GM12878 (cell line): ENCODE results near the gene EXOC4. TPM values are rescaled to one million over a fixed set of nuclear protein-coding genes. Genes with fewer than 3 reads are reported as not detected.

ENCODE experiments used
- ATAC-seq: fragments of 200-7000 bp; cut with Tn5 transposase; 3 replicates; pipeline ENCODE4 v1.9.1; 2020; ENCODE audit warnings: mild to moderate bottlenecking, moderate library complexity
- BruUV-seq: library from RNA; stranded (reverse); fragments of 400-500 nt; replicated peaks from 2 replicates; lab custom pipeline; 2021; lab: Mats Ljungman, UMichigan
- CTCF ChIA-PET: fragments of 300-600 bp; sonication (Branson Sonifier 250); formaldehyde crosslinking; extraction: SDS; loops from one replicate; lab custom pipeline; 2021; ENCODE audit warnings: inconsistent platforms; lab: Yijun Ruan, JAX
- POLR2A ChIA-PET: fragments of 350-600 bp; formaldehyde crosslinking; extraction: SDS; loops from one replicate; lab custom pipeline; 2021; ENCODE audit warnings: inconsistent platforms; lab: Charles Lee
- RAD21 ChIA-PET: fragments of 300-600 bp; sonication (Branson Sonifier 250); formaldehyde crosslinking; loops from one replicate; lab custom pipeline; 2023; ENCODE audit warnings: antibody characterized with exemption; ENCODE audit not compliant: unreplicated experiment; lab: Charles Lee
- SMC1A ChIA-PET: fragments of 300-600 bp; sonication (Branson Sonifier 250); formaldehyde crosslinking; loops from one replicate; lab custom pipeline; 2023; ENCODE audit not compliant: unreplicated experiment, uncharacterized antibody; lab: Charles Lee
- DNase-seq: peaks from one replicate; pipeline ENCODE4 v3.0.0-alpha.2; 2011; ENCODE audit warnings: low read depth, low spot score
- FAIRE-seq: peaks from 3 replicates; lab custom pipeline; 2011; peaks lifted over from hg19 to GRCh38; lab: Jason Lieb, UNC
- H2AFZ ChIP-seq: 2 replicates; pipeline ENCODE4 v1.6.0; 2011; ENCODE audit warnings: low read depth, low read length, control low read depth; ENCODE audit not compliant: control insufficient read depth
- H3K27ac ChIP-seq: 2 replicates; pipeline ENCODE4 v1.5.1; 2011; ENCODE audit warnings: control low read depth; ENCODE audit not compliant: control insufficient read depth, insufficient read depth
- H3K27me3 ChIP-seq, 2 experiments: replicated peaks in 1 of 2; 2 replicates each; pipeline versions ENCODE4 v1.6.0 to v1.6.1; 2011; ENCODE audit warnings: low read length in 1 of 2; ENCODE audit not compliant: control insufficient read depth in 2 of 2, insufficient read depth in 2 of 2
- H3K36me3 ChIP-seq, 2 experiments: 2 replicates each; pipeline ENCODE4 v1.5.1; 2011; ENCODE audit warnings: low read length in 1 of 2; ENCODE audit not compliant: control insufficient read depth in 2 of 2, insufficient read depth in 2 of 2
- H3K4me1 ChIP-seq: 2 replicates; pipeline ENCODE4 v1.6.1; 2011; ENCODE audit warnings: mild to moderate bottlenecking, low read length, moderate library complexity, mixed read lengths; ENCODE audit not compliant: control insufficient read depth, insufficient read depth
- H3K4me2 ChIP-seq: 2 replicates; pipeline ENCODE4 v1.6.0; 2011; ENCODE audit warnings: control low read depth; ENCODE audit not compliant: control insufficient read depth, insufficient read depth
- H3K4me3 ChIP-seq: fragments of 200-600 bp; sonication (generic); 2 replicates; pipeline ENCODE4 v1.5.1; 2016
- H3K79me2 ChIP-seq: 2 replicates; pipeline ENCODE4 v1.6.0; 2011; ENCODE audit warnings: low read length; ENCODE audit not compliant: control insufficient read depth, insufficient read depth
- H3K9ac ChIP-seq: 2 replicates; pipeline ENCODE4 v1.8.0; 2011; ENCODE audit warnings: low read length, control low read depth, mixed read lengths; ENCODE audit not compliant: control insufficient read depth, insufficient read depth
- H3K9me3 ChIP-seq: replicated peaks from 3 replicates; pipeline ENCODE4 v1.5.1; 2011; ENCODE audit warnings: mild to moderate bottlenecking, low read length; ENCODE audit not compliant: control insufficient read depth, insufficient read depth
- H4K20me1 ChIP-seq: 2 replicates; pipeline ENCODE4 v1.6.0; 2011; ENCODE audit not compliant: control insufficient read depth, insufficient read depth
- ATF2 ChIP-seq: IDR thresholded peaks from 2 replicates; pipeline ENCODE4 v1.6.1; 2012; ENCODE audit warnings: low read length, inconsistent platforms
- BCLAF1 ChIP-seq: fragments of 450-650 bp; IDR thresholded peaks from 2 replicates; pipeline ENCODE4 v1.6.1; 2017; ENCODE audit warnings: antibody characterized with exemption, mild to moderate bottlenecking, moderate library complexity
- ETV6 ChIP-seq, 2 experiments: fragments of 450-650 bp in 1 of 2; IDR thresholded peaks in 1 of 2; conservative IDR thresholded peaks in 1 of 2; 2 replicates each; pipeline ENCODE4 v1.6.1; 2014; ENCODE audit warnings: antibody characterized with exemption in 1 of 2, borderline replicate concordance in 1 of 2, low read depth in 1 of 2, mild to moderate bottlenecking in 1 of 2, moderate library complexity in 1 of 2
- EZH2 ChIP-seq: IDR thresholded peaks from 2 replicates; pipeline ENCODE4 v1.6.1; 2012; ENCODE audit warnings: low read depth, mild to moderate bottlenecking, control low read depth, inconsistent platforms, low read length, borderline replicate concordance; ENCODE audit not compliant: control insufficient read depth
- LARP7 ChIP-seq: fragments of 450-650 bp; IDR thresholded peaks from 2 replicates; pipeline ENCODE4 v1.6.1; 2017; ENCODE audit warnings: mild to moderate bottlenecking
- STAT3 ChIP-seq: IDR thresholded peaks from 2 replicates; pipeline ENCODE4 v1.6.1; 2011; ENCODE audit warnings: low read depth, low read length, improper control_type of control experiment
- WGBS: methylation state at CpG from one replicate; pipeline ENCODE4 v1.1.6; 2016; ENCODE audit warnings: low lambda C conversion rate; ENCODE audit not compliant: insufficient replicate concordance, insufficient coverage; ENCODE audit errors: missing lambda C conversion rate; 5-methylcytosine and 5-hydroxymethylcytosine counted together
- in situ Hi-C: fragments of 300-500 bp; cut with MboI; formaldehyde crosslinking; loops from 9 replicates; pipeline ENCODE4 v1.14.3; 2018; ENCODE audit warnings: mixed read lengths
- intact Hi-C: fragments of 100-400 bp; cut with micrococcal nuclease; formaldehyde crosslinking; loops from one replicate; pipeline ENCODE4 v1.14.2; 2022; ENCODE audit not compliant: unreplicated experiment
- polyA plus RNA-seq, 11 experiments: library from polyadenylated mRNA; depleted of rRNA in 4 of 11; unstranded in 6 of 11; stranded (reverse) in 5 of 11; fragments of >200 nt; fragmentation: Nextera tagmentation in 4 of 11; fragmentation: Illumina TruSeq in 1 of 11; extraction: Ambion mirVana in 4 of 11; extraction: Trizol in 1 of 11; gene quantifications; 1 replicate in 1 of 11; 2 replicates in 10 of 11; pipeline versions ENCODE4 v1.2.1 to v1.2.3, GENCODE V29; 2011 to 2016; ENCODE audit warnings: inconsistent platforms in 2 of 11, missing spikeins in 2 of 11, low read depth in 1 of 11
- total RNA-seq, 4 experiments: library from RNA; depleted of rRNA in 3 of 4; stranded (reverse); fragments of >200 nt in 3 of 4; fragmentation: Illumina TruSeq in 1 of 4; extraction: Trizol in 1 of 4; gene quantifications; 2 replicates each; pipeline versions ENCODE4 v1.2.1 to v1.2.3, GENCODE V29; 2013 to 2021
- TF ChIP-seq, protein P1 (sequence below): IDR thresholded peaks from 2 replicates; pipeline ENCODE4 v1.6.1; 2011; ENCODE audit warnings: low read depth, mild to moderate bottlenecking, low read length, moderate library complexity, borderline replicate concordance; ENCODE audit errors: extremely low read depth
- TF ChIP-seq, protein P2 (sequence below): fragments of 450-650 bp; conservative IDR thresholded peaks from 2 replicates; pipeline ENCODE4 v1.6.1; 2017; ENCODE audit warnings: mild to moderate bottlenecking, moderate library complexity
- TF ChIP-seq, protein P3 (sequence below): fragments of 450-650 bp; IDR thresholded peaks from 2 replicates; pipeline ENCODE4 v1.6.1; 2017; ENCODE audit warnings: mild to moderate bottlenecking, low read depth, inconsistent platforms; ENCODE audit not compliant: poor library complexity, severe bottlenecking

EXOC4 gene
- total and polyA plus RNA-seq, 10 of the 15 experiments (the other 5 are each of a cell fraction or from before 2014, with no cell fraction given): 13.2 to 44.5 (median 29.6) TPM

DNA sequence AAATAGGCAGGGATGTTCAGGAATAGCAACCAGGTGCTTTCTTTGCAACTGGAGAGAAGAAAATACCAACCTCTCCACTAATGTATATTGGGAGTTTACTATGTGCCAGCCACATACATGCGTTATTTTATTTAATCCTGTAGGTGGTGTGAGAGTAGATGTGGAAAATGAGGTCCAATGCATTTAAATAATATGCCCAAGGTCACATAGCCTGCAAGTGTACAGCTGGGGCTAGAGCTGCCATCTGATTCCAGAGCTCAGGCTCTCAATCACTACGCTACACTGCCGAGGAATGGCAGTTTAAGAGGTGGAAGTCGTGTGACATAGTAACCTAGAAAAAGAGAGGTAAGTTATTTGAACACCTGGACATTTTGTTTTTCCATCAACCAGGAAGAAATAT, 277.0 kb downstream of the EXOC4 start:
- ChIA-PET RAD21 (no interaction called here), CTCF (no interaction called here), POLR2A (no interaction called here), SMC1A (no interaction called here)
- TF ChIP-seq, protein P1, sequence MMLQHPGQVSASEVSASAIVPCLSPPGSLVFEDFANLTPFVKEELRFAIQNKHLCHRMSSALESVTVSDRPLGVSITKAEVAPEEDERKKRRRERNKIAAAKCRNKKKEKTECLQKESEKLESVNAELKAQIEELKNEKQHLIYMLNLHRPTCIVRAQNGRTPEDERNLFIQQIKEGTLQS: no peak
- no peak for TF ChIP-seq BCLAF1
- TF ChIP-seq LARP7: no peak
- TF ChIP-seq STAT3: no peak
- TF ChIP-seq, protein P2, sequence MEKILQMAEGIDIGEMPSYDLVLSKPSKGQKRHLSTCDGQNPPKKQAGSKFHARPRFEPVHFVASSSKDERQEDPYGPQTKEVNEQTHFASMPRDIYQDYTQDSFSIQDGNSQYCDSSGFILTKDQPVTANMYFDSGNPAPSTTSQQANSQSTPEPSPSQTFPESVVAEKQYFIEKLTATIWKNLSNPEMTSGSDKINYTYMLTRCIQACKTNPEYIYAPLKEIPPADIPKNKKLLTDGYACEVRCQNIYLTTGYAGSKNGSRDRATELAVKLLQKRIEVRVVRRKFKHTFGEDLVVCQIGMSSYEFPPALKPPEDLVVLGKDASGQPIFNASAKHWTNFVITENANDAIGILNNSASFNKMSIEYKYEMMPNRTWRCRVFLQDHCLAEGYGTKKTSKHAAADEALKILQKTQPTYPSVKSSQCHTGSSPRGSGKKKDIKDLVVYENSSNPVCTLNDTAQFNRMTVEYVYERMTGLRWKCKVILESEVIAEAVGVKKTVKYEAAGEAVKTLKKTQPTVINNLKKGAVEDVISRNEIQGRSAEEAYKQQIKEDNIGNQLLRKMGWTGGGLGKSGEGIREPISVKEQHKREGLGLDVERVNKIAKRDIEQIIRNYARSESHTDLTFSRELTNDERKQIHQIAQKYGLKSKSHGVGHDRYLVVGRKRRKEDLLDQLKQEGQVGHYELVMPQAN: no peak
- TF ChIP-seq ATF2: no peak
- no peak for TF ChIP-seq ETV6 (conservative IDR thresholded peaks at IDR 0.05 in 1 of 2, IDR thresholded peaks at IDR 0.05 in 1 of 2; ENCODE audit: borderline replicate concordance in 1 of 2, low read depth in 1 of 2)
- TF ChIP-seq, protein P3, sequence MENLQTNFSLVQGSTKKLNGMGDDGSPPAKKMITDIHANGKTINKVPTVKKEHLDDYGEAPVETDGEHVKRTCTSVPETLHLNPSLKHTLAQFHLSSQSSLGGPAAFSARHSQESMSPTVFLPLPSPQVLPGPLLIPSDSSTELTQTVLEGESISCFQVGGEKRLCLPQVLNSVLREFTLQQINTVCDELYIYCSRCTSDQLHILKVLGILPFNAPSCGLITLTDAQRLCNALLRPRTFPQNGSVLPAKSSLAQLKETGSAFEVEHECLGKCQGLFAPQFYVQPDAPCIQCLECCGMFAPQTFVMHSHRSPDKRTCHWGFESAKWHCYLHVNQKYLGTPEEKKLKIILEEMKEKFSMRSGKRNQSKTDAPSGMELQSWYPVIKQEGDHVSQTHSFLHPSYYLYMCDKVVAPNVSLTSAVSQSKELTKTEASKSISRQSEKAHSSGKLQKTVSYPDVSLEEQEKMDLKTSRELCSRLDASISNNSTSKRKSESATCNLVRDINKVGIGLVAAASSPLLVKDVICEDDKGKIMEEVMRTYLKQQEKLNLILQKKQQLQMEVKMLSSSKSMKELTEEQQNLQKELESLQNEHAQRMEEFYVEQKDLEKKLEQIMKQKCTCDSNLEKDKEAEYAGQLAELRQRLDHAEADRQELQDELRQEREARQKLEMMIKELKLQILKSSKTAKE: no peak
- no peak for TF ChIP-seq EZH2
- no peaks in the 10 kb centered on the region for H3K79me2 ChIP-seq
- no peak overlapping the region for H3K9ac ChIP-seq
- no peak overlapping the region for H3K27ac ChIP-seq
- no peaks in the 10 kb centered on the region for H3K9me3 ChIP-seq
- 95% methylated on average over 4 of the region's 4 CpGs for WGBS
- H3K4me2 ChIP-seq: no peak overlapping the region
- in situ Hi-C loops: no loop called here
- no peak for DNase-seq
- no peak overlapping the region for H3K4me3 ChIP-seq
- no peaks in the 10 kb centered on the region for H3K27me3 ChIP-seq
- intact Hi-C loops: no loop called here
- no TSS peak for BruUV-seq
- no peaks in the 10 kb centered on the region for H3K36me3 ChIP-seq
- no peaks in the 10 kb centered on the region for H3K4me1 ChIP-seq
- no peaks in the 10 kb centered on the region for H4K20me1 ChIP-seq
- no peak for ATAC-seq
- no peak overlapping the region for H2AFZ ChIP-seq
- no peak for FAIRE-seq
